Activated CD8-positive, alpha-beta memory T cell treated with anti-CD3 and anti-CD28 coated beads, Interleukin-2, amount 10 ng/mL, durations not matched to agents 7 days and 5 days (primary cell): ENCODE measurements around the gene MEFV. TPM values are rescaled to one million over a fixed set of nuclear protein-coding genes. Genes with fewer than 3 reads are reported as not detected.

Source experiments
- ATAC-seq: fragments of 150-1000 bp; cut with Tn5 transposase; one replicate; pipeline ENCODE4 v1.10.0; 2021; ENCODE audit warnings: moderate library complexity
- CTCF ChIA-PET: fragments of 350-600 bp; sonication (Branson Sonifier 250); formaldehyde crosslinking; loops from one replicate; lab custom pipeline; 2021; ENCODE audit warnings: antibody characterized with exemption; lab: Charles Lee
- DNase-seq: peaks from one replicate; pipeline ENCODE4 v3.0.0-alpha.2; 2020
- H3K27ac Mint-ChIP-seq: one replicate; pipeline ENCODE4 v1.8.0; 2021; ENCODE audit warnings: mild to moderate bottlenecking, mixed read lengths
- H3K27me3 Mint-ChIP-seq: one replicate; pipeline ENCODE4 v1.8.0; 2021; ENCODE audit warnings: mixed read lengths
- H3K36me3 Mint-ChIP-seq: one replicate; pipeline ENCODE4 v1.8.0; 2021; ENCODE audit warnings: mild to moderate bottlenecking, mixed read lengths
- H3K4me1 Mint-ChIP-seq: one replicate; pipeline ENCODE4 v1.8.0; 2021; ENCODE audit warnings: mixed read lengths
- H3K4me3 Mint-ChIP-seq: one replicate; pipeline ENCODE4 v1.8.0; 2021; ENCODE audit warnings: mild to moderate bottlenecking, moderate library complexity, mixed read lengths
- H3K9me3 Mint-ChIP-seq: one replicate; pipeline ENCODE4 v1.8.0; 2022; ENCODE audit warnings: low read depth, mixed read lengths
- total RNA-seq, 2 experiments: library from RNA; stranded (reverse); gene quantifications; one replicate each; pipeline ENCODE4 v1.2.3, GENCODE V29; 2021

Gene MEFV, protein sequence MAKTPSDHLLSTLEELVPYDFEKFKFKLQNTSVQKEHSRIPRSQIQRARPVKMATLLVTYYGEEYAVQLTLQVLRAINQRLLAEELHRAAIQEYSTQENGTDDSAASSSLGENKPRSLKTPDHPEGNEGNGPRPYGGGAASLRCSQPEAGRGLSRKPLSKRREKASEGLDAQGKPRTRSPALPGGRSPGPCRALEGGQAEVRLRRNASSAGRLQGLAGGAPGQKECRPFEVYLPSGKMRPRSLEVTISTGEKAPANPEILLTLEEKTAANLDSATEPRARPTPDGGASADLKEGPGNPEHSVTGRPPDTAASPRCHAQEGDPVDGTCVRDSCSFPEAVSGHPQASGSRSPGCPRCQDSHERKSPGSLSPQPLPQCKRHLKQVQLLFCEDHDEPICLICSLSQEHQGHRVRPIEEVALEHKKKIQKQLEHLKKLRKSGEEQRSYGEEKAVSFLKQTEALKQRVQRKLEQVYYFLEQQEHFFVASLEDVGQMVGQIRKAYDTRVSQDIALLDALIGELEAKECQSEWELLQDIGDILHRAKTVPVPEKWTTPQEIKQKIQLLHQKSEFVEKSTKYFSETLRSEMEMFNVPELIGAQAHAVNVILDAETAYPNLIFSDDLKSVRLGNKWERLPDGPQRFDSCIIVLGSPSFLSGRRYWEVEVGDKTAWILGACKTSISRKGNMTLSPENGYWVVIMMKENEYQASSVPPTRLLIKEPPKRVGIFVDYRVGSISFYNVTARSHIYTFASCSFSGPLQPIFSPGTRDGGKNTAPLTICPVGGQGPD
- total RNA-seq, result under 1 TPM; 0.07 to 0.09 TPM

DNA sequence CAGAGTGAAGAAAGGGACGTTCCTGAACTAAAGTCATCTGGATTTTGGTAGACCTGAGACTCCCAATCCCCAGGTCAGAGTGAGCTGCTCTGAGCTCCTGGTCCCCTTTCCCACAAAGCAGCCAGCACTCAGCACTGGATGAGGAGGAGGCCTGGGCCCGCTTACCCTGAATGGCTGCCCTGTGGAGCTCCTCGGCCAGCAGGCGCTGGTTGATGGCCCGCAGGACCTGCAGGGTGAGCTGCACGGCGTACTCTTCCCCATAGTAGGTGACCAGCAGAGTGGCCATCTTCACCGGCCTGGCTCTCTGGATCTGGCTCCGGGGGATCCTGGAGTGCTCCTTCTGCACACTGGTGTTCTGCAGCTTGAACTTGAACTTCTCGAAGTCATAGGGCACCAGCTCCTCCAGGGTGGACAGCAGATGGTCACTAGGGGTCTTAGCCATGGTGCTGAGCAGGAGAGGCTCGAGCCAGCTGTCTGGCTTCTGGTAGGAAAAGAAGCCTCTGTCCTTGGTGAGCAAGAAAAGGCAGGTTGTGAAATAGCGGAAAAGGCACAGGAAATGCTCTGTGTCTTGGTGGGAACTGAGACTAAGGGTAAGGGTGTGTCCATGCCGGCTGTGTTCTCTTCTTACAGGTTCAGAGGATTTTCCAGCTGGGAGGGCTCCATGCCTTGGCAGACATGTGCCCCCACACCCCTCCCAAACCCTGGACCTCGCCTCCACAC lies at the start of gene MEFV:
MEFV (minus strand) TSS at position 488 of the 720 bp plus-strand sequence; CDS start at position 442, 46 bp downstream.
- H3K27ac Mint-ChIP-seq, result no peak within 1 kb of the TSS
- CTCF ChIA-PET, result no interaction called here
- H3K4me3 Mint-ChIP-seq, result no peak within 1 kb of the TSS
- ATAC-seq (no peak), DNase-seq (no peak)
- H3K27me3 Mint-ChIP-seq, result peaks cover 7% of the 10 kb centered on the region
- H3K4me1 Mint-ChIP-seq, result no peaks in the 10 kb centered on the region
- H3K36me3 Mint-ChIP-seq, result no peaks in the 10 kb centered on the region
- H3K9me3 Mint-ChIP-seq, result no peaks in the 10 kb centered on the region

DNA sequence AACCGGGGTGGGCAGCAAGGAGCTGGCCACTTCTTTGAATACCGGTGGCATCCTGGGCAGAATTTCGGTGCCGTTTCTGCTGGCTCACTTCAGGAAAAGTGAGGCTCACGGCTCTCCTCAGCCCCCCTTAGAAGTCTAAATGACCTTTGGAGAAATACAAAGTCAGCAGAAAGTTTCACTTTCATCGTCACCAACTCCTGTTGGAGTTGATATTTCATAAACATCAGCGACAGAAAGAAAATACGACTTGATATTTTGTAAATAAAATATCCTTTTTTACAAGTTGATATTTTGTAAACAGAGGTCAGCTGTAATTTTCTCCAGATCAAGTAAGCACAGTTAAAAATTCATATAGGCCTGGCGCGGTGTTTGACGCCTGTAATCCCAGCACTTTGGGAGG lies 49.6 kb upstream of the MEFV start:
- Mint-ChIP-seq H3K4me3 (peak overlapping the region; percentile 71), H3K4me1 (peaks cover 19% of the 10 kb centered on the region), H3K27me3 (no peaks in the 10 kb centered on the region), H3K36me3 (peaks cover 81% of the 10 kb centered on the region), H3K9me3 (peaks cover 32% of the 10 kb centered on the region), H3K27ac (peak overlapping the region; percentile 90)
- DNase-seq (no peak), ATAC-seq (no peak)
- CTCF ChIA-PET, result interaction anchor here (0.6 to 1.9 kb wide), 9 partner anchors 9 to 195 kb away, joined by 3 to 5 read pairs (median 3); partner anchors contain the start of genes ZNF174, ZNF200 and ZSCAN32

DNA sequence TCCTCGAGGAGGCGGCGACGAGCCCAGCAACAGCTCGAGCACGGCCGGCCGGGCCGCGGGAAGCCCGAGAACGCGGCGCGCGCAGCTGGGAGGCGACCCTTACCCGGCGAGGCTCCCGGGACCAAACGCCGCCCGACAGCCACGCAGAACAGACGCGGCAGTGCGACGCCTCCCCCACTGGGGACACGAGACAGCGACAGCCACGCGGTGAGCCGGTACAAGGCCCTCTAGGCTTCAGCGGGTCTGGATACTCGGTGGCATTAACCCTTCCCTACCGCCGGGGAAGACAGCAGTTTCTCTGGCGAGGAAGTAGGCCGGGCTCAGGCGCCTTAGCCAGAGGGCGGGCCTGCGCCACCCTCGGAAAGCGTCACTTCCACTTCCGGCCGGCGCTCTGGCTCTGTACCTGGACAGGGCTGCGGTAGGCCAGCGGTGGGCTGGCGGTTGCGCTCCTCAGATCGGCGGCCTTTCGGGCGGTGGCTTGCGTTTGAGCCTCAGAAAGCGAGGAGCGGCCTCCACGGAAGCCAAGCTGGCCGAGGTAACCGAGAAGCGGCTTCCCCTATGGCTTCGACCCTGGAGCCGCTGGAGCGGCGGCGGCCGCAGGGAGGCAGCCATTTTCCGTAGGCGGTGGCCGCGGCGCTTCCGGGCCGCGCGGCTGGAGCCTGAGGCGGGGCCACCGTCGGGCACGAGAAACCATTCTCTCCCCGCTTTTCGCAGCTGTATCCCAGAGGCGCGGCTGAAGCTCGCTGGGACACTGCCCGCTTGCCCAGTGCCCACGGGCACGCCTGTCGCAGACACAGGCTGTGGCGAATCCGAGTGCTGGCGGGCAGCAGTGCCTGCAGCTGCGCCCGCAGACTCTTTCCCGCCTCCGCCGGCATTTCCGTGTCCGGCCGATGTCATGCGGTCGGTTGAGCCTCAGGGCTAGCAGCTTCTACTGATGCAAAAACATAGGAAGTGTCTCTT lies 49.0 kb upstream of the MEFV start, which contains the start of the genes TIGD7 and ZNF75A:
TIGD7 (minus strand) TSS at position 322 of the 960 bp plus-strand sequence. CDS start 4,816 bp downstream, outside the sequence.
ZNF75A (plus strand) TSS at position 389 of the 960 bp plus-strand sequence. CDS start 2,932 bp downstream, outside the sequence.
- peak within 1 kb of the TSS; percentile 90 for H3K27ac Mint-ChIP-seq
- CTCF ChIA-PET, result interaction anchor here (0.6 to 1.9 kb wide), 11 partner anchors 8 to 196 kb away, joined by 3 to 5 read pairs (median 4); partner anchors contain the start of genes ZNF174, ZNF200 and ZSCAN32
- H3K36me3 Mint-ChIP-seq, result peaks cover 81% of the 10 kb centered on the region

DNA sequence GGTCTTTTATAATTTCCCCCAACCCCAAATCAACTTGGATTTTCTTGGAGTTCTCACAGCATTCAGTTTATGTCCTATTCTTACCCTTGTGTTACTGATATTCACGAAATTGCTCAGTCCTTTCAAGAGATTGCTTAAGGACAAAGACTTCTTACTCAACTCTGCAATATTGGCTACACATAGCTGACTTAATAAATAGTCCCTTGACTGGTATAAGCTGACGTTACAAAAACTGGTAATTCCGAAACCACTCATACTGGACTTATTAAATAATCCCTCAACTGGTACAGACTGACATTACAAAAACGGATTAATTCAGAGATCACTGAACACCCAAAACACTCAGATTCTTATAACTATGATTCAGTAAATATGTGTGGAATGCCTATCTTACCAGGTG lies 47.9 kb upstream of the MEFV start:
- peaks cover 81% of the 10 kb centered on the region for H3K36me3 Mint-ChIP-seq
- H3K4me1 Mint-ChIP-seq, result peaks cover 19% of the 10 kb centered on the region
- H3K4me3 Mint-ChIP-seq, result peak overlapping the region; percentile 71
- peaks cover 35% of the 10 kb centered on the region for H3K9me3 Mint-ChIP-seq
- DNase-seq, result no peak
- H3K27me3 Mint-ChIP-seq, result no peaks in the 10 kb centered on the region
- CTCF ChIA-PET, result interaction anchor here (0.6 to 1.6 kb wide), 5 partner anchors 18 to 74 kb away, joined by 3 to 4 read pairs (median 4); no protein-coding TSS in a partner anchor
- no peak for ATAC-seq
- peak overlapping the region; percentile 90 for H3K27ac Mint-ChIP-seq

More for the DNA sequence above, 49.0 kb upstream of the MEFV start, which contains the start of the genes TIGD7 and ZNF75A:
- Mint-ChIP-seq H3K9me3 (peaks cover 31% of the 10 kb centered on the region), H3K4me1 (peaks cover 19% of the 10 kb centered on the region), H3K4me3 (peak within 1 kb of the TSS; percentile 71), H3K27me3 (no peaks in the 10 kb centered on the region)
- ATAC-seq (peak; percentile 98), DNase-seq (peak; percentile 90)

DNA sequence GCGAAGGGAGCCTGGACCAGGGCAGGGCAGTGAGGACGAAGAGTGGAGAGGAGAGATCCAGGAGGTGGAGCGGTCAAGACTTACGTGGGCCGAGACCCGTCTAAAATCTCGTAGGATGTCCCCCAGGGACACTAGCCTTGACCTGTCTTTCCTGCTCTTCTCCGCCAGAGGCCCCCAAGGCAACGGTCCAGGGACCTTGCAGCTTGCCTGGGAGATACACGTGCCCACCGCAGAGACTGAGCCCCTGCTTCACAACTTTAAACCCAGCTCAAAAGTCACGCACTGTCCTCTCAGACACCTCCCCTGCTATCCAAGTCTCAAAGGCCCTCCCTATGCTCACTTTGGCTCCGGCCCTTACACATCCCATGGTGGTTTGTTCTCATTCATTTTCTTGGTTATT lies 39.4 kb upstream of the MEFV start:
- Mint-ChIP-seq H3K27ac (no peak overlapping the region), H3K36me3 (peaks cover 77% of the 10 kb centered on the region), H3K9me3 (peaks cover 40% of the 10 kb centered on the region), H3K4me1 (no peaks in the 10 kb centered on the region), H3K27me3 (no peaks in the 10 kb centered on the region), H3K4me3 (no peak overlapping the region)
- CTCF ChIA-PET, result interaction anchor here (1.0 kb wide), 1 partner anchor 14 kb away, joined by 3 read pairs; no protein-coding TSS in a partner anchor
- ATAC-seq (no peak), DNase-seq (no peak)

DNA sequence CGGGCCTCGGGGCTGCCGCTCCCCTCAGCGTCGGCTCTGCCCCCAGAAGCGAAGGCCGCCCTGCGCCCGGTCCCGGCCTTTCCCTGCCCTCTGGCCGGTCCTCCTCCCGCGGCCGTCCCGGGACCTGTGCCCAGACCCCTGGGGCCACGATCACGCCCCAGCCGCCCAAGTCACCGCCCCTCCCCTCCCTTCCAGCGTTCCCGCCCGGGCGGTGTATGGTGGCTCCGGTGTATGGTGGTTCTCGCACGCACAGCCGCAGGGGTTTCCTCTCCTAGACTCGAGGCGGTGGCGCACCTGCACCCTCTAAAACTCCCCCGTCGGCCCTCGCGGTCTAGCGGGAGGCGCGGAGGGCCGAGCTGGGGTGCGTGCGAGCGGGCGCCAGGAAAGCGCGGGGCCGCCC lies 38.8 kb upstream of the MEFV start:
- DNase-seq, result no peak
- H3K9me3 Mint-ChIP-seq, result peaks cover 39% of the 10 kb centered on the region
- CTCF ChIA-PET, result no interaction called here

DNA sequence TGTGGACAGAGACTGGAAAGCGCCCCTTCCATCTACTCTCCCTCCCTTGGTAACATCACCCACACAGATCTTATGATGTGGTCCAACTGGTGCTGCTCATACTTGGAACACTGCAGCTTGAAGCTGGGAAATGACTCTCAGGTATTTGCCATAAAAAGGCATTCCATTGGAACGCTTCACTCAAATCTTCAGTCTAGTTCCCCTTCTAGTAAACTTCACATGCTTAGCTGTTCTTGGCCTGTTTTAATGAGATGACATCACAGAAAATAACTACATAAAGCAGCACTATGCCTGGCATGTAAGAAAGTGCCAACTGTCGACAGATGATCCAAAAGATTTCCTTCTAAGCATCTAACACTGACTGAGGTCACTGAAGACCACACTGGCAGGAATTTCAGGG lies 36.2 kb upstream of the MEFV start:
- no peak for ATAC-seq
- no peaks in the 10 kb centered on the region for H3K4me1 Mint-ChIP-seq
- no peak overlapping the region for H3K4me3 Mint-ChIP-seq
- peaks cover 41% of the 10 kb centered on the region for H3K9me3 Mint-ChIP-seq
- peaks cover 83% of the 10 kb centered on the region for H3K36me3 Mint-ChIP-seq
- no peak overlapping the region for H3K27ac Mint-ChIP-seq
- H3K27me3 Mint-ChIP-seq, result no peaks in the 10 kb centered on the region
- CTCF ChIA-PET, result no interaction called here
- no peak for DNase-seq

More for the DNA sequence above, 38.8 kb upstream of the MEFV start:
- Mint-ChIP-seq H3K4me3 (no peak overlapping the region), H3K4me1 (no peaks in the 10 kb centered on the region), H3K36me3 (peaks cover 77% of the 10 kb centered on the region), H3K27ac (no peak overlapping the region), H3K27me3 (no peaks in the 10 kb centered on the region)
- ATAC-seq, result no peak

DNA sequence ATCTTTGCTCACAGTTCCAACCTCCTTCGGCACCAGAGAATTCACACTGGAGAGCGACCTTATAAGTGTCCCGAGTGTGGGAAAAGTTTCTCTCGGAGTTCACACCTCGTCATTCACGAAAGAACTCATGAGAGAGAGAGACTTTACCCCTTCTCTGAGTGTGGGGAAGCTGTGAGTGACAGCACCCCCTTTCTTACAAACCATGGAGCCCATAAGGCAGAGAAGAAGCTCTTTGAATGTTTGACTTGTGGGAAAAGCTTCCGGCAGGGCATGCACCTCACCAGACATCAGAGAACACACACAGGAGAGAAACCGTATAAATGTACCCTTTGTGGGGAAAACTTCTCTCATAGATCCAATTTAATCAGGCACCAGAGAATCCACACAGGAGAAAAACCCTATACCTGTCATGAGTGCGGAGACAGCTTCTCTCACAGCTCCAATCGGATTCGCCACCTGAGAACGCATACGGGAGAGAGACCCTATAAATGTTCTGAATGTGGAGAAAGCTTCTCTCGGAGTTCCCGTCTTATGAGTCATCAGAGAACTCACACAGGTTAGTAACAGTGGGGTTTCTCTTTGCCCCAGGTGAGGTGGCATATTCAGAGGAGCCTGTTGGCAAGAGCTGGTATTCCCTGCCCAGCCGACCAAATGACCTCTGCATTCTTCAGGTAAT lies 33.7 kb upstream of the MEFV start:
- Mint-ChIP-seq H3K4me3 (no peak overlapping the region), H3K27ac (no peak overlapping the region), H3K9me3 (peaks cover 45% of the 10 kb centered on the region), H3K4me1 (peaks cover 10% of the 10 kb centered on the region), H3K27me3 (no peaks in the 10 kb centered on the region), H3K36me3 (peaks cover 92% of the 10 kb centered on the region)
- CTCF ChIA-PET, result interaction anchor here (1.2 to 1.3 kb wide), 2 partner anchors 9 to 107 kb away, joined by 3 to 4 read pairs; no protein-coding TSS in a partner anchor
- DNase-seq (no peak), ATAC-seq (no peak)

DNA sequence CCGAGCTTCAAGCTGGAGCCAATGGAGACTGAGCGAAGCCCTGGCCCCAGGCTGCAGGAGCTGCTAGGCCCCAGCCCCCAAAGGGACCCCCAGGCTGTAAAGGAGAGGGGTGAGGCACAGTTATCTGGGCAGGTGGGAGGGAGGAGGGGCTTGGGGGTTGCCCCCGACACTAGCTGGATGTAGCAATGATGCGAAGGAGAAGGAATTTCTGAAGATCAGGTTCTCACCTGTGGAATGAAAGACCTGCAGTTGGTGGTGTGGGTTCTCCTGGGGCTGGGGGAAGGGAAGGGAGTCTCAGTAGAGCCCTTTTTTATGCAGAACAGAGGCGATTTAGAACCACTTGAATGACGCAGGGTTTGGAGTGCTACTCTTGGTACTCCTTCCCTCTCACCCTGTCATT lies 28.7 kb upstream of the MEFV start:
- CTCF ChIA-PET, result interaction anchor here (1.1 to 6.7 kb wide), 3 partner anchors 20 to 40 kb away, joined by 3 to 44 read pairs (median 5); no protein-coding TSS in a partner anchor
- Mint-ChIP-seq H3K9me3 (peaks cover 20% of the 10 kb centered on the region), H3K4me3 (peak overlapping the region; percentile 83), H3K36me3 (peaks cover 65% of the 10 kb centered on the region), H3K27me3 (peaks cover 4% of the 10 kb centered on the region), H3K27ac (no peak overlapping the region), H3K4me1 (peaks cover 35% of the 10 kb centered on the region)
- DNase-seq, result no peak
- no peak for ATAC-seq

DNA sequence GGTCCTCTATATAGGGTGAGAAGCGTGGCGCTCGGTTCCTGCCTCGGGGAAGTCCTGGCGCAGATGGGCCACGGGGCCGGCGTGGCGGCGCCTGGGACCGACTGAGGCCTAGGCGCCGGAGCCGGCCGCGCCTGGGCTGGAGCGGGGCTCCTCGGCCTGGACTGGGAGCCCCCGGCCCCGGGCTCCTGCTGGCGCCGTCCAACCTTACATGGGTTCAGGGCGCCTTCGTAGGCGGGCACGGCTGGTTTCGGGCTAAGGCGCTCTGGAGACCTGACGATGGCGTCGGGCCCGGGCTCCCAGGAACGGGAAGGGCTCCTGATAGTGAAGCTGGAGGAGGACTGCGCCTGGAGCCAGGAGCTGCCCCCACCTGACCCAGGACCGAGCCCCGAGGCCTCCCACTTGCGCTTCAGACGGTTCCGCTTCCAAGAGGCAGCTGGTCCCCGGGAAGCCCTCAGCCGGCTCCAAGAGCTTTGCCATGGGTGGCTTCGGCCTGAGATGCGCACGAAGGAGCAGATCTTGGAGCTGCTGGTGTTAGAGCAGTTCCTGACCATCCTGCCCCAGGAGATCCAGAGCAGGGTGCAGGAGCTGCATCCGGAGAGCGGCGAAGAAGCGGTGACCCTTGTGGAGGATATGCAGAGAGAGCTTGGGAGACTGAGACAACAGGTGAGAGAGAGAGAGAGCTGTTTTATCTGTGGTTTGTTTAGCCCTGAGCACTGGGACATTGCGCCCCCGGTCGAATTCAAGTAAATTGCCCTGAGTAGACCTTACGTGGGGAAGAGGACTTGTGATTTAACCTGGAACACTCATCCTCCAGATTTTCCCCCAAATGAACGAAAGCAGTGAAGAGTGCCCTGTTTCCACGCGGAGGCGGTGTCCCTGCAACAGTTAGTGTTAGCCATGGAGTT lies 27.4 kb upstream of the MEFV start:
- CTCF ChIA-PET, result interaction anchor here (0.9 to 6.7 kb wide), 8 partner anchors 19 to 225 kb away, joined by 3 to 44 read pairs (median 4); partner anchors contain the start of genes ZNF174 and ZSCAN32
- Mint-ChIP-seq H3K9me3 (peaks cover 14% of the 10 kb centered on the region), H3K4me1 (peaks cover 35% of the 10 kb centered on the region), H3K27me3 (peaks cover 5% of the 10 kb centered on the region), H3K36me3 (peaks cover 53% of the 10 kb centered on the region), H3K4me3 (peak overlapping the region; percentile 83), H3K27ac (peak overlapping the region; percentile 98)
- ATAC-seq (no peak), DNase-seq (peak; percentile 46)
